HEK293 (cell line): Measurements from ENCODE around the gene LDHAL6B.

Experiments used
- CTCF ChIA-PET: fragments of 350-600 bp; formaldehyde crosslinking; extraction: SDS; loops from one replicate; lab custom pipeline; 2021; ENCODE audit warnings: antibody characterized with exemption; lab: Yijun Ruan, JAX
- POLR2A ChIA-PET: fragments of 300-600 bp; formaldehyde crosslinking; extraction: SDS; loops from one replicate; lab custom pipeline; 2020; ENCODE audit warnings: antibody characterized with exemption, inconsistent platforms; lab: Yijun Ruan, JAX
- H3K27ac ChIP-seq: fragments of 200-500 bp; sonication (Bioruptor generic); 2 replicates; pipeline ENCODE4 v1.5.1; 2014; ENCODE audit warnings: low read depth, low read length, control low read depth, inconsistent platforms; ENCODE audit errors: extremely low read depth
- H3K36me3 ChIP-seq, 2 experiments: fragments of 200-500 bp in 1 of 2; sonication (Bioruptor generic) in 1 of 2; 1 replicate in 1 of 2; 2 replicates in 1 of 2; pipeline ENCODE4 v1.5.1; 2014 to 2017; ENCODE audit warnings: inconsistent platforms in 2 of 2, low read length in 2 of 2; ENCODE audit not compliant: control insufficient read depth in 2 of 2, insufficient read depth in 1 of 2
- H3K4me1 ChIP-seq: fragments of 200-500 bp; sonication (Bioruptor generic); 2 replicates; pipeline ENCODE4 v1.5.1; 2014; ENCODE audit warnings: mild to moderate bottlenecking, low read length, inconsistent platforms; ENCODE audit not compliant: control insufficient read depth, insufficient read depth
- H3K4me3 ChIP-seq: 2 replicates; pipeline ENCODE4 v1.5.1; 2011; ENCODE audit warnings: low read depth, mild to moderate bottlenecking, control low read depth, low read length, moderate library complexity
- H3K9me3 ChIP-seq: fragments of 200-500 bp; sonication (Bioruptor generic); 2 replicates; pipeline ENCODE4 v1.5.1; 2014; ENCODE audit warnings: low read depth, low read length, inconsistent platforms; ENCODE audit not compliant: control insufficient read depth, insufficient read depth
- FEZF1 ChIP-seq: fragments of 450-650 bp; formaldehyde crosslinking; IDR thresholded peaks from 2 replicates; pipeline ENCODE4 v1.5.1; 2016; ENCODE audit warnings: missing biosample characterization, missing genetic modification characterization
- HOXC10 ChIP-seq: sonication (generic); formaldehyde crosslinking; IDR thresholded peaks from 2 replicates; pipeline ENCODE4 v1.8.1; 2023; ENCODE audit warnings: mild to moderate bottlenecking, missing genetic modification reagents
- MYNN ChIP-seq: fragments of 450-650 bp; formaldehyde crosslinking; IDR thresholded peaks from 2 replicates; pipeline ENCODE4 v1.5.1; 2016; ENCODE audit warnings: missing biosample characterization, missing genetic modification characterization, borderline replicate concordance
- MZF1 ChIP-seq: fragments of 450-650 bp; formaldehyde crosslinking; IDR thresholded peaks from 2 replicates; pipeline ENCODE4 v1.5.1; 2017; ENCODE audit warnings: missing biosample characterization, missing genetic modification characterization, borderline replicate concordance
- SP3 ChIP-seq: fragments of 450-650 bp; formaldehyde crosslinking; IDR thresholded peaks from 2 replicates; pipeline ENCODE4 v1.5.1; 2016; ENCODE audit warnings: missing biosample characterization, missing genetic modification characterization
- TRIM28 ChIP-seq: IDR thresholded peaks from 2 replicates; pipeline ENCODE4 v1.6.1; 2011; ENCODE audit warnings: low read length, control low read depth, borderline replicate concordance
- ZBTB20 ChIP-seq: fragments of 450-650 bp; formaldehyde crosslinking; IDR thresholded peaks from 2 replicates; pipeline ENCODE4 v1.5.1; 2016; ENCODE audit warnings: missing biosample characterization, missing genetic modification characterization
- ZBTB21 ChIP-seq: fragments of 450-650 bp; formaldehyde crosslinking; IDR thresholded peaks from 2 replicates; pipeline ENCODE4 v1.5.1; 2017; ENCODE audit warnings: missing biosample characterization, missing genetic modification characterization
- ZBTB7A ChIP-seq: fragments of 450-650 bp; formaldehyde crosslinking; IDR thresholded peaks from 2 replicates; pipeline ENCODE4 v1.5.1; 2016; ENCODE audit warnings: low read depth, missing biosample characterization, missing genetic modification characterization
- ZFP41 ChIP-seq: fragments of 450-650 bp; formaldehyde crosslinking; IDR thresholded peaks from 2 replicates; pipeline ENCODE4 v1.5.1; 2016; ENCODE audit warnings: missing biosample characterization, missing genetic modification characterization, borderline replicate concordance
- ZNF112 ChIP-seq: fragments of 450-650 bp; formaldehyde crosslinking; IDR thresholded peaks from 2 replicates; pipeline ENCODE4 v1.5.0; 2017; ENCODE audit warnings: missing biosample characterization, missing genetic modification characterization
- ZNF138 ChIP-seq: fragments of 450-650 bp; formaldehyde crosslinking; IDR thresholded peaks from 2 replicates; pipeline ENCODE4 v1.5.1; 2016; ENCODE audit warnings: missing biosample characterization, missing genetic modification characterization, borderline replicate concordance
- ZNF155 ChIP-seq: fragments of 450-650 bp; formaldehyde crosslinking; IDR thresholded peaks from 2 replicates; pipeline ENCODE4 v1.5.1; 2016; ENCODE audit warnings: missing biosample characterization, missing genetic modification characterization
- ZNF184 ChIP-seq: fragments of 450-650 bp; IDR thresholded peaks from 2 replicates; pipeline ENCODE4 v1.5.1; 2018; ENCODE audit warnings: missing biosample characterization, mild to moderate bottlenecking, missing genetic modification characterization
- ZNF221 ChIP-seq: fragments of 450-650 bp; formaldehyde crosslinking; IDR thresholded peaks from 2 replicates; pipeline ENCODE4 v1.5.1; 2017; ENCODE audit warnings: missing biosample characterization, missing genetic modification characterization, borderline replicate concordance
- ZNF324 ChIP-seq: fragments of 450-650 bp; formaldehyde crosslinking; IDR thresholded peaks from 2 replicates; pipeline ENCODE4 v1.5.1; 2016; ENCODE audit warnings: missing biosample characterization, missing genetic modification characterization
- ZNF433 ChIP-seq: fragments of 450-650 bp; formaldehyde crosslinking; IDR thresholded peaks from 2 replicates; pipeline ENCODE4 v1.5.1; 2016; ENCODE audit warnings: missing biosample characterization, missing genetic modification characterization, low read depth
- ZNF600 ChIP-seq: fragments of 450-650 bp; formaldehyde crosslinking; IDR thresholded peaks from 2 replicates; pipeline ENCODE4 v1.5.1; 2016; ENCODE audit warnings: missing biosample characterization, missing genetic modification characterization
- ZNF621 ChIP-seq: fragments of 450-650 bp; formaldehyde crosslinking; IDR thresholded peaks from 2 replicates; pipeline ENCODE4 v1.5.1; 2017; ENCODE audit warnings: missing biosample characterization, missing genetic modification characterization
- ZNF701 ChIP-seq: fragments of 450-650 bp; formaldehyde crosslinking; IDR thresholded peaks from 2 replicates; pipeline ENCODE4 v1.5.1; 2016; ENCODE audit warnings: missing biosample characterization, missing genetic modification characterization
- TF ChIP-seq, protein P1 (sequence below): fragments of 450-650 bp; formaldehyde crosslinking; IDR thresholded peaks from 2 replicates; pipeline ENCODE4 v1.5.1; 2017; ENCODE audit warnings: missing biosample characterization, missing genetic modification characterization
- TF ChIP-seq, protein P2 (sequence below): fragments of 450-650 bp; formaldehyde crosslinking; IDR thresholded peaks from 2 replicates; pipeline ENCODE4 v1.5.1; 2016; ENCODE audit warnings: missing biosample characterization, missing genetic modification characterization
- TF ChIP-seq, protein P3 (sequence below): fragments of 450-650 bp; formaldehyde crosslinking; IDR thresholded peaks from 2 replicates; pipeline ENCODE4; 2016; ENCODE audit warnings: missing biosample characterization, missing genetic modification characterization
- TF ChIP-seq, protein P4 (sequence below): fragments of 450-650 bp; formaldehyde crosslinking; IDR thresholded peaks from 2 replicates; pipeline ENCODE4 v1.5.1; 2016; ENCODE audit warnings: missing biosample characterization, missing genetic modification characterization
- TF ChIP-seq, protein P5 (sequence below): fragments of 450-650 bp; IDR thresholded peaks from 2 replicates; pipeline ENCODE4 v1.5.1; 2018; ENCODE audit warnings: missing biosample characterization, missing genetic modification characterization

The LDHAL6B gene

DNA sequence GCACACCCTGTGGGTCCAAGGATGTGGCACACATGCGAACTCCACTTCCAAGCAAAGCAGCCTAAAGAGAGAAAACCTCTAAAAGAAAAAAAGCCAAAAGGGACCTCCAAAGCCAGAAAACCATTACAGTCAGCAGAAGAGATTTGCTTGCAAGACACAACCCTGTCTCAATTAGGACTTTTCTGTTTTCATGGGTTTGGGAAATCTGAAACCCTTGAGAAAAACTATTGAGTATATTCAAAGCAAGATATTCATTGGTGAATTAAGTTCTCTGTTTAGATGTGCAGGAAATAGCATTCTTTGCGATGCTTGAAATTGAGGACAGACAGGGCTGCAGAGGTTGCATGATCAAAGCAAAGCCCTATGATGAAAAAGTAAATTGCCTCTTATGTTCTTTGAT lies 10.2 kb upstream of the LDHAL6B start:
- Histone ChIP-seq H3K4me1 (peaks cover 7% of the 10 kb centered on the region), H3K27ac (no peak overlapping the region), H3K4me3 (no peak overlapping the region), H3K36me3 (peaks cover 8 to 17% of the 10 kb centered on the region in 2 experiments), H3K9me3 (no peaks in the 10 kb centered on the region)
- POLR2A ChIA-PET = no interaction called here
- TF ChIP-seq, protein P1, sequence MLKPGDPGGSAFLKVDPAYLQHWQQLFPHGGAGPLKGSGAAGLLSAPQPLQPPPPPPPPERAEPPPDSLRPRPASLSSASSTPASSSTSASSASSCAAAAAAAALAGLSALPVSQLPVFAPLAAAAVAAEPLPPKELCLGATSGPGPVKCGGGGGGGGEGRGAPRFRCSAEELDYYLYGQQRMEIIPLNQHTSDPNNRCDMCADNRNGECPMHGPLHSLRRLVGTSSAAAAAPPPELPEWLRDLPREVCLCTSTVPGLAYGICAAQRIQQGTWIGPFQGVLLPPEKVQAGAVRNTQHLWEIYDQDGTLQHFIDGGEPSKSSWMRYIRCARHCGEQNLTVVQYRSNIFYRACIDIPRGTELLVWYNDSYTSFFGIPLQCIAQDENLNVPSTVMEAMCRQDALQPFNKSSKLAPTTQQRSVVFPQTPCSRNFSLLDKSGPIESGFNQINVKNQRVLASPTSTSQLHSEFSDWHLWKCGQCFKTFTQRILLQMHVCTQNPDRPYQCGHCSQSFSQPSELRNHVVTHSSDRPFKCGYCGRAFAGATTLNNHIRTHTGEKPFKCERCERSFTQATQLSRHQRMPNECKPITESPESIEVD (tag by site-specific recombination) = no peak
- TF ChIP-seq ZNF324 (tag by site-specific recombination) (no peak), ZNF221 (tag by site-specific recombination) (no peak), ZNF621 (tag by site-specific recombination) (no peak), ZNF155 (tag by site-specific recombination) (no peak), MZF1 (tag by site-specific recombination) (no peak), TRIM28 (no peak), ZNF112 (tag by site-specific recombination) (no peak), FEZF1 (tag by site-specific recombination) (no peak), ZNF433 (tag by site-specific recombination) (no peak), ZBTB7A (tag by site-specific recombination) (no peak), ZNF184 (tag by site-specific recombination) (no peak)
- TF ChIP-seq, protein P2, sequence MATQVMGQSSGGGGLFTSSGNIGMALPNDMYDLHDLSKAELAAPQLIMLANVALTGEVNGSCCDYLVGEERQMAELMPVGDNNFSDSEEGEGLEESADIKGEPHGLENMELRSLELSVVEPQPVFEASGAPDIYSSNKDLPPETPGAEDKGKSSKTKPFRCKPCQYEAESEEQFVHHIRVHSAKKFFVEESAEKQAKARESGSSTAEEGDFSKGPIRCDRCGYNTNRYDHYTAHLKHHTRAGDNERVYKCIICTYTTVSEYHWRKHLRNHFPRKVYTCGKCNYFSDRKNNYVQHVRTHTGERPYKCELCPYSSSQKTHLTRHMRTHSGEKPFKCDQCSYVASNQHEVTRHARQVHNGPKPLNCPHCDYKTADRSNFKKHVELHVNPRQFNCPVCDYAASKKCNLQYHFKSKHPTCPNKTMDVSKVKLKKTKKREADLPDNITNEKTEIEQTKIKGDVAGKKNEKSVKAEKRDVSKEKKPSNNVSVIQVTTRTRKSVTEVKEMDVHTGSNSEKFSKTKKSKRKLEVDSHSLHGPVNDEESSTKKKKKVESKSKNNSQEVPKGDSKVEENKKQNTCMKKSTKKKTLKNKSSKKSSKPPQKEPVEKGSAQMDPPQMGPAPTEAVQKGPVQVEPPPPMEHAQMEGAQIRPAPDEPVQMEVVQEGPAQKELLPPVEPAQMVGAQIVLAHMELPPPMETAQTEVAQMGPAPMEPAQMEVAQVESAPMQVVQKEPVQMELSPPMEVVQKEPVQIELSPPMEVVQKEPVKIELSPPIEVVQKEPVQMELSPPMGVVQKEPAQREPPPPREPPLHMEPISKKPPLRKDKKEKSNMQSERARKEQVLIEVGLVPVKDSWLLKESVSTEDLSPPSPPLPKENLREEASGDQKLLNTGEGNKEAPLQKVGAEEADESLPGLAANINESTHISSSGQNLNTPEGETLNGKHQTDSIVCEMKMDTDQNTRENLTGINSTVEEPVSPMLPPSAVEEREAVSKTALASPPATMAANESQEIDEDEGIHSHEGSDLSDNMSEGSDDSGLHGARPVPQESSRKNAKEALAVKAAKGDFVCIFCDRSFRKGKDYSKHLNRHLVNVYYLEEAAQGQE (tag by site-specific recombination) = no peak
- TF ChIP-seq, protein P3, sequence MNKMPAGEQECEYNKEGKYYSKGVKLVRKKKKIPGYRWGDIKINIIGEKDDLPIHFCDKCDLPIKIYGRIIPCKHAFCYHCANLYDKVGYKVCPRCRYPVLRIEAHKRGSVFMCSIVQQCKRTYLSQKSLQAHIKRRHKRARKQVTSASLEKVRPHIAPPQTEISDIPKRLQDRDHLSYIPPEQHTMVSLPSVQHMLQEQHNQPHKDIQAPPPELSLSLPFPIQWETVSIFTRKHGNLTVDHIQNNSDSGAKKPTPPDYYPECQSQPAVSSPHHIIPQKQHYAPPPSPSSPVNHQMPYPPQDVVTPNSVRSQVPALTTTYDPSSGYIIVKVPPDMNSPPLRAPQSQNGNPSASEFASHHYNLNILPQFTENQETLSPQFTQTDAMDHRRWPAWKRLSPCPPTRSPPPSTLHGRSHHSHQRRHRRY = no peak
- TF ChIP-seq, protein P4, sequence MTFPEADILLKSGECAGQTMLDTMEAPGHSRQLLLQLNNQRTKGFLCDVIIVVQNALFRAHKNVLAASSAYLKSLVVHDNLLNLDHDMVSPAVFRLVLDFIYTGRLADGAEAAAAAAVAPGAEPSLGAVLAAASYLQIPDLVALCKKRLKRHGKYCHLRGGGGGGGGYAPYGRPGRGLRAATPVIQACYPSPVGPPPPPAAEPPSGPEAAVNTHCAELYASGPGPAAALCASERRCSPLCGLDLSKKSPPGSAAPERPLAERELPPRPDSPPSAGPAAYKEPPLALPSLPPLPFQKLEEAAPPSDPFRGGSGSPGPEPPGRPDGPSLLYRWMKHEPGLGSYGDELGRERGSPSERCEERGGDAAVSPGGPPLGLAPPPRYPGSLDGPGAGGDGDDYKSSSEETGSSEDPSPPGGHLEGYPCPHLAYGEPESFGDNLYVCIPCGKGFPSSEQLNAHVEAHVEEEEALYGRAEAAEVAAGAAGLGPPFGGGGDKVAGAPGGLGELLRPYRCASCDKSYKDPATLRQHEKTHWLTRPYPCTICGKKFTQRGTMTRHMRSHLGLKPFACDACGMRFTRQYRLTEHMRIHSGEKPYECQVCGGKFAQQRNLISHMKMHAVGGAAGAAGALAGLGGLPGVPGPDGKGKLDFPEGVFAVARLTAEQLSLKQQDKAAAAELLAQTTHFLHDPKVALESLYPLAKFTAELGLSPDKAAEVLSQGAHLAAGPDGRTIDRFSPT (tag by site-specific recombination) = no peak
- CTCF ChIA-PET = no interaction called here

DNA sequence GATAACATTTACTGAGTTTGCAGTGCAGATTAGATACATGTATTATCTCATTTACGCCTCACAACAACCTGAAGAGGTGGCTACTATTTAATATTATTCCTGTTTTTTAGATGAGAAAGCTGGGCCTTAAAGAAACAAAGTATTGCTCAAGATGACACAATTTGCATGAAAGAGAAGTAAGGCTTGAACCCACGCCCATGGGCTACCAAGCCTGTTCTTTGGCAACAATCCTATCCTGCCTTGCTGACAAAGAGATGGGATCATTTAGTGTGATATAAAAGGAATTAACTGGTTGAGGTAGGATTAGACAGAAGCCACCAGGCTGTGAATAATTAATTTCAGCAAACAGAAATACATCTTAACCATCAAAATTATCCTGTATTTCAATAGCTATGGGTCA lies 9.2 kb upstream of the LDHAL6B start:
- CTCF ChIA-PET = no interaction called here
- peaks cover 7% of the 10 kb centered on the region for H3K4me1 ChIP-seq
- H3K9me3 ChIP-seq = no peaks in the 10 kb centered on the region
- no peak overlapping the region for H3K27ac ChIP-seq
- POLR2A ChIA-PET = no interaction called here
- H3K4me3 ChIP-seq = no peak overlapping the region
- TF ChIP-seq ZNF701 (tag by site-specific recombination) (no peak), MYNN (tag by site-specific recombination) (no peak), ZBTB21 (tag by site-specific recombination) (no peak), ZBTB20 (tag by site-specific recombination) (no peak), ZNF600 (tag by site-specific recombination) (no peak), ZNF155 (tag by site-specific recombination) (no peak), ZFP41 (tag by site-specific recombination) (no peak), ZNF138 (no peak), SP3 (tag by site-specific recombination) (no peak), HOXC10 (CRISPR knock-in tag) (no peak)
- TF ChIP-seq, protein P5, sequence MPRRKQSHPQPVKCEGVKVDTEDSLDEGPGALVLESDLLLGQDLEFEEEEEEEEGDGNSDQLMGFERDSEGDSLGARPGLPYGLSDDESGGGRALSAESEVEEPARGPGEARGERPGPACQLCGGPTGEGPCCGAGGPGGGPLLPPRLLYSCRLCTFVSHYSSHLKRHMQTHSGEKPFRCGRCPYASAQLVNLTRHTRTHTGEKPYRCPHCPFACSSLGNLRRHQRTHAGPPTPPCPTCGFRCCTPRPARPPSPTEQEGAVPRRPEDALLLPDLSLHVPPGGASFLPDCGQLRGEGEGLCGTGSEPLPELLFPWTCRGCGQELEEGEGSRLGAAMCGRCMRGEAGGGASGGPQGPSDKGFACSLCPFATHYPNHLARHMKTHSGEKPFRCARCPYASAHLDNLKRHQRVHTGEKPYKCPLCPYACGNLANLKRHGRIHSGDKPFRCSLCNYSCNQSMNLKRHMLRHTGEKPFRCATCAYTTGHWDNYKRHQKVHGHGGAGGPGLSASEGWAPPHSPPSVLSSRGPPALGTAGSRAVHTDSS (tag by site-specific recombination) = no peak
- peaks cover 8 to 23% of the 10 kb centered on the region in 2 experiments for H3K36me3 ChIP-seq
